H1 (cell line): ENCODE data around the gene SYDE2. TPM values are rescaled to one million over a fixed set of nuclear protein-coding genes. Genes with fewer than 3 reads are reported as not detected.

Source experiments
- EP300 ChIP-seq, 2 experiments: IDR thresholded peaks; 1 replicate in 1 of 2; 2 replicates in 1 of 2; pipeline ENCODE4 v1.6.1; 2011 to 2012; ENCODE audit warnings: low read depth in 2 of 2, low read length in 2 of 2, mild to moderate bottlenecking in 2 of 2, borderline replicate concordance in 1 of 2, inconsistent platforms in 1 of 2, moderate library complexity in 1 of 2
- RFX5 ChIP-seq: IDR thresholded peaks from 2 replicates; pipeline ENCODE4 v1.6.1; 2011; ENCODE audit warnings: low read depth, low read length, improper control_type of control experiment, borderline replicate concordance
- SIRT6 ChIP-seq: IDR thresholded peaks from one replicate; pipeline ENCODE4 v1.7.1; 2012; ENCODE audit warnings: low read length, inconsistent platforms
- SIX5 ChIP-seq: IDR thresholded peaks from 2 replicates; pipeline ENCODE4 v1.6.1; 2011; ENCODE audit warnings: mild to moderate bottlenecking, low read depth, low read length
- SUZ12 ChIP-seq: fragments of 200-600 bp; sonication (generic); IDR thresholded peaks from 2 replicates; pipeline ENCODE4 v1.6.1; 2012; ENCODE audit warnings: mild to moderate bottlenecking, inconsistent platforms, low read length, moderate library complexity, mixed read lengths
- polyA plus RNA-seq, 7 experiments: library from polyadenylated mRNA; depleted of rRNA in 3 of 7; stranded (reverse) in 5 of 7; unstranded in 2 of 7; fragments of >200 nt in 5 of 7; fragments of 200-250 nt in 2 of 7; gene quantifications; 1 replicate in 5 of 7; 2 replicates in 1 of 7; 4 replicates in 1 of 7; pipeline versions ENCODE4 v1.2.1 to v1.2.3, GENCODE V29; 2011 to 2013; ENCODE audit warnings: missing spikeins in 2 of 7, mixed read lengths in 2 of 7
- total RNA-seq: library from RNA; stranded (reverse); fragmentation: NEBNext Ultra II Directional; extraction: Animal tissue kit (Norgen Biotek cat#: 25700); gene quantifications from 2 replicates; pipeline ENCODE4 v1.2.1, GENCODE V29; 2021
- TF ChIP-seq, protein P1 (sequence below): fragments of 300-600 bp; sonication (generic); IDR thresholded peaks from 2 replicates; pipeline ENCODE4 v1.7.1; 2012; ENCODE audit warnings: low read length, moderate library complexity, mild to moderate bottlenecking, inconsistent platforms; ENCODE audit not compliant: insufficient replicate concordance

SYDE2 gene
- total and polyA plus RNA-seq, 2 of the 8 experiments (the other 6 are each of a cell fraction or from before 2014, with no cell fraction given) = 1.6 to 14.6 TPM

DNA sequence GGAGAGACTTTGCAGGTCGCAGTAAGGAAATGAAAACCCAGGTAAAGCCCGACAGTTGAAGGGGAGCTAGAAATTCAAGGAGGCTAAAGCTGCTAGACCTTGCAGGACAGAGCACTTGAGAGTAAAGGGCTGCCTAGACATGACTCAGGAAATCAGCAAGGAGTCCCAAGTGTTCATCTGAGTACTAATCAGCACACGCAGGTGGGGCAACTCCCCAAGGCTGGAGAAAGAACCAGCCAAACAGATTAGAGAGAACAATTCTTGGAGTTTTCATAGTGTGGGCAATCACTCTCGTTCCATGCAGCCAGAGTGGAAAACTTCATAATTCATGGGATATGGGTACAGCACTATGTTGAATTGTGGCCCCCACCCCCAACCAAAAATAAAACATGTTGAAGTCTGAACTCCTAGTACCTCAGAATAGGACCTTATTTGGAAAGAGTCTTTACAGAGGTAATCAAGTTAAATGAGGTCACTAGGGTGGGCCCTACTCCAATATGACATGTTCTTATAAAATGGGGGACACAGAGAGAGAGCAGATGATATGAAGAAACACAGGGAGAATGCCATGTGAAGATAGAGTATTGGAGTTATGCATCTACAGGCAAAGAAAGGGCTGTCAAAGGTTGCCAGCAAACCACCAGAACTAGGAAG lies 28.0 kb downstream of the SYDE2 start (continued):
- TF ChIP-seq, protein P1, sequence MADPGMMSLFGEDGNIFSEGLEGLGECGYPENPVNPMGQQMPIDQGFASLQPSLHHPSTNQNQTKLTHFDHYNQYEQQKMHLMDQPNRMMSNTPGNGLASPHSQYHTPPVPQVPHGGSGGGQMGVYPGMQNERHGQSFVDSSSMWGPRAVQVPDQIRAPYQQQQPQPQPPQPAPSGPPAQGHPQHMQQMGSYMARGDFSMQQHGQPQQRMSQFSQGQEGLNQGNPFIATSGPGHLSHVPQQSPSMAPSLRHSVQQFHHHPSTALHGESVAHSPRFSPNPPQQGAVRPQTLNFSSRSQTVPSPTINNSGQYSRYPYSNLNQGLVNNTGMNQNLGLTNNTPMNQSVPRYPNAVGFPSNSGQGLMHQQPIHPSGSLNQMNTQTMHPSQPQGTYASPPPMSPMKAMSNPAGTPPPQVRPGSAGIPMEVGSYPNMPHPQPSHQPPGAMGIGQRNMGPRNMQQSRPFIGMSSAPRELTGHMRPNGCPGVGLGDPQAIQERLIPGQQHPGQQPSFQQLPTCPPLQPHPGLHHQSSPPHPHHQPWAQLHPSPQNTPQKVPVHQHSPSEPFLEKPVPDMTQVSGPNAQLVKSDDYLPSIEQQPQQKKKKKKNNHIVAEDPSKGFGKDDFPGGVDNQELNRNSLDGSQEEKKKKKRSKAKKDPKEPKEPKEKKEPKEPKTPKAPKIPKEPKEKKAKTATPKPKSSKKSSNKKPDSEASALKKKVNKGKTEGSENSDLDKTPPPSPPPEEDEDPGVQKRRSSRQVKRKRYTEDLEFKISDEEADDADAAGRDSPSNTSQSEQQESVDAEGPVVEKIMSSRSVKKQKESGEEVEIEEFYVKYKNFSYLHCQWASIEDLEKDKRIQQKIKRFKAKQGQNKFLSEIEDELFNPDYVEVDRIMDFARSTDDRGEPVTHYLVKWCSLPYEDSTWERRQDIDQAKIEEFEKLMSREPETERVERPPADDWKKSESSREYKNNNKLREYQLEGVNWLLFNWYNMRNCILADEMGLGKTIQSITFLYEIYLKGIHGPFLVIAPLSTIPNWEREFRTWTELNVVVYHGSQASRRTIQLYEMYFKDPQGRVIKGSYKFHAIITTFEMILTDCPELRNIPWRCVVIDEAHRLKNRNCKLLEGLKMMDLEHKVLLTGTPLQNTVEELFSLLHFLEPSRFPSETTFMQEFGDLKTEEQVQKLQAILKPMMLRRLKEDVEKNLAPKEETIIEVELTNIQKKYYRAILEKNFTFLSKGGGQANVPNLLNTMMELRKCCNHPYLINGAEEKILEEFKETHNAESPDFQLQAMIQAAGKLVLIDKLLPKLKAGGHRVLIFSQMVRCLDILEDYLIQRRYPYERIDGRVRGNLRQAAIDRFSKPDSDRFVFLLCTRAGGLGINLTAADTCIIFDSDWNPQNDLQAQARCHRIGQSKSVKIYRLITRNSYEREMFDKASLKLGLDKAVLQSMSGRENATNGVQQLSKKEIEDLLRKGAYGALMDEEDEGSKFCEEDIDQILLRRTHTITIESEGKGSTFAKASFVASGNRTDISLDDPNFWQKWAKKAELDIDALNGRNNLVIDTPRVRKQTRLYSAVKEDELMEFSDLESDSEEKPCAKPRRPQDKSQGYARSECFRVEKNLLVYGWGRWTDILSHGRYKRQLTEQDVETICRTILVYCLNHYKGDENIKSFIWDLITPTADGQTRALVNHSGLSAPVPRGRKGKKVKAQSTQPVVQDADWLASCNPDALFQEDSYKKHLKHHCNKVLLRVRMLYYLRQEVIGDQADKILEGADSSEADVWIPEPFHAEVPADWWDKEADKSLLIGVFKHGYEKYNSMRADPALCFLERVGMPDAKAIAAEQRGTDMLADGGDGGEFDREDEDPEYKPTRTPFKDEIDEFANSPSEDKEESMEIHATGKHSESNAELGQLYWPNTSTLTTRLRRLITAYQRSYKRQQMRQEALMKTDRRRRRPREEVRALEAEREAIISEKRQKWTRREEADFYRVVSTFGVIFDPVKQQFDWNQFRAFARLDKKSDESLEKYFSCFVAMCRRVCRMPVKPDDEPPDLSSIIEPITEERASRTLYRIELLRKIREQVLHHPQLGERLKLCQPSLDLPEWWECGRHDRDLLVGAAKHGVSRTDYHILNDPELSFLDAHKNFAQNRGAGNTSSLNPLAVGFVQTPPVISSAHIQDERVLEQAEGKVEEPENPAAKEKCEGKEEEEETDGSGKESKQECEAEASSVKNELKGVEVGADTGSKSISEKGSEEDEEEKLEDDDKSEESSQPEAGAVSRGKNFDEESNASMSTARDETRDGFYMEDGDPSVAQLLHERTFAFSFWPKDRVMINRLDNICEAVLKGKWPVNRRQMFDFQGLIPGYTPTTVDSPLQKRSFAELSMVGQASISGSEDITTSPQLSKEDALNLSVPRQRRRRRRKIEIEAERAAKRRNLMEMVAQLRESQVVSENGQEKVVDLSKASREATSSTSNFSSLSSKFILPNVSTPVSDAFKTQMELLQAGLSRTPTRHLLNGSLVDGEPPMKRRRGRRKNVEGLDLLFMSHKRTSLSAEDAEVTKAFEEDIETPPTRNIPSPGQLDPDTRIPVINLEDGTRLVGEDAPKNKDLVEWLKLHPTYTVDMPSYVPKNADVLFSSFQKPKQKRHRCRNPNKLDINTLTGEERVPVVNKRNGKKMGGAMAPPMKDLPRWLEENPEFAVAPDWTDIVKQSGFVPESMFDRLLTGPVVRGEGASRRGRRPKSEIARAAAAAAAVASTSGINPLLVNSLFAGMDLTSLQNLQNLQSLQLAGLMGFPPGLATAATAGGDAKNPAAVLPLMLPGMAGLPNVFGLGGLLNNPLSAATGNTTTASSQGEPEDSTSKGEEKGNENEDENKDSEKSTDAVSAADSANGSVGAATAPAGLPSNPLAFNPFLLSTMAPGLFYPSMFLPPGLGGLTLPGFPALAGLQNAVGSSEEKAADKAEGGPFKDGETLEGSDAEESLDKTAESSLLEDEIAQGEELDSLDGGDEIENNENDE = no peak
- no peak for TF ChIP-seq RFX5
- no peak for TF ChIP-seq SIRT6
- no peak for TF ChIP-seq SUZ12
- TF ChIP-seq EP300 (IDR thresholded peaks at IDR 0.05; ENCODE audit: borderline replicate concordance in 1 of 2, low read depth in 2 of 2, low read length in 2 of 2) = no peak
- TF ChIP-seq SIX5 = no peak
